Activated CD8-positive, alpha-beta T cell treated with anti-CD3 and anti-CD28 coated beads, Interleukin-2, amount 10 ng/mL, durations not matched to agents 7 days and 5 days (primary cell): ENCODE results near the gene PPFIA1. TPM values are rescaled to one million over a fixed set of nuclear protein-coding genes. Genes with fewer than 3 reads are reported as not detected.

Source experiments
- ATAC-seq: fragments of 150-1000 bp; cut with Tn5 transposase; one replicate; pipeline ENCODE4 v1.10.0; 2021; ENCODE audit warnings: moderate library complexity
- CTCF ChIA-PET: fragments of 350-600 bp; sonication (Branson Sonifier 250); formaldehyde crosslinking; loops from one replicate; lab custom pipeline; 2021; ENCODE audit warnings: antibody characterized with exemption; lab: Charles Lee
- POLR2A ChIA-PET: fragments of 350-600 bp; sonication (Branson Sonifier 250); formaldehyde crosslinking; loops from one replicate; lab custom pipeline; 2021; ENCODE audit warnings: antibody characterized with exemption; lab: Charles Lee
- DNase-seq: peaks from one replicate; pipeline ENCODE4 v3.0.0-alpha.2; 2020
- H3K27ac Mint-ChIP-seq: one replicate; pipeline ENCODE4 v1.8.0; 2021; ENCODE audit warnings: mild to moderate bottlenecking, mixed read lengths
- H3K27me3 Mint-ChIP-seq: one replicate; pipeline ENCODE4 v1.8.0; 2021; ENCODE audit warnings: low read depth, mixed read lengths
- H3K36me3 Mint-ChIP-seq: one replicate; pipeline ENCODE4 v1.8.0; 2021; ENCODE audit warnings: low read depth, mixed read lengths
- H3K4me1 Mint-ChIP-seq: one replicate; pipeline ENCODE4 v1.8.0; 2021; ENCODE audit warnings: low read depth, mixed read lengths
- H3K4me3 Mint-ChIP-seq: one replicate; pipeline ENCODE4 v1.8.0; 2021; ENCODE audit warnings: mild to moderate bottlenecking, mixed read lengths
- H3K9me3 Mint-ChIP-seq: one replicate; pipeline ENCODE4 v1.8.0; 2022; ENCODE audit warnings: mixed read lengths; ENCODE audit not compliant: insufficient read depth
- total RNA-seq, 2 experiments: library from RNA; stranded (reverse); gene quantifications; one replicate each; pipeline ENCODE4 v1.2.3, GENCODE V29; 2021

Gene PPFIA1
- total RNA-seq, 2 experiments from 2014 or later = 25.3 to 25.7 TPM

DNA sequence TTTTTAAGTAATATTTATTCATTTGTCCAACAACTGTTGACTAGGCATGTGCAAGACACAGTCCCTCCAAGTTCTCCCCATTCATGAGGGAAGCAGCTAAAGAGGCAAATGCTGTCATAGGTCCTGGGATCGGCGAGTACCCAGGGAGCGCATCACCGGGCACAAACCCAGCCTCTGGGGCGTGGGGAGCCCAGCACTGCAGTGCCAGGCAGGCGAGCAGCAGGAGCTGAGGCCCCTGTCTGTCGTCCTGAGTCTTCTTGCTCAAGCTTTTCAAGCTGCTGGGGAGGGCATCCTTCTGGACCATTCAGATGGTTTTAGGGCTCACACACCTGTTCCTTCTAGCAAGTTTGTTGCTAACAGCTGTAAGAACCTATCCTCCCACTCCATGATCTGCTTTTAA is 62.1 kb downstream of the PPFIA1 start:
- Mint-ChIP-seq H3K4me3 (no peak overlapping the region), H3K9me3 (no peaks in the 10 kb centered on the region), H3K4me1 (no peaks in the 10 kb centered on the region), H3K27ac (no peak overlapping the region), H3K36me3 (peaks cover 53% of the 10 kb centered on the region), H3K27me3 (no peaks in the 10 kb centered on the region)
- ATAC-seq (no peak), DNase-seq (no peak)
- POLR2A ChIA-PET = no interaction called here
- CTCF ChIA-PET = interaction anchor here (1.2 kb wide), 1 partner anchor 75 kb away, joined by 3 read pairs; no protein-coding TSS in a partner anchor

DNA sequence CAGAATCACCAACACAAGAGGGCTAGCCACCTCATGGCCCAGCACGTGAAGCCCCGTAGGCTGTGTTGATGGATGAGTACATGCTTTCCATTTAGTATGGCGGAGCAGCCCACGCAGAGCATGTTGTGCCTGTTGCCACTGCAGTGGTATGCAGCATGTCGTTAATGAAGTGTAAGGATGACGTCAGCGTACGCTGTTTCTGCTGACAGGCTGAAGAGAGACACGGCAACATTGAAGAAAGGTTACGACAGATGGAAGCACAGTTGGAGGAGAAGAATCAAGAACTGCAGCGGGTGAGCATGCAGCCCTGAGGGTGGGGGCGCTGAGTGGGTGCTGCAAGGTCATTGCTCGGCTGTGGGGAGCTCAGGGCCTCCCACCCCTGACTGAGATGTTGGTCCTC is 62.8 kb downstream of the PPFIA1 start:
- ChIA-PET POLR2A (no interaction called here), CTCF (no interaction called here)
- peaks cover 52% of the 10 kb centered on the region for H3K36me3 Mint-ChIP-seq
- no peaks in the 10 kb centered on the region for H3K4me1 Mint-ChIP-seq
- no peaks in the 10 kb centered on the region for H3K9me3 Mint-ChIP-seq
- H3K27me3 Mint-ChIP-seq = no peaks in the 10 kb centered on the region
- DNase-seq (no peak), ATAC-seq (no peak)
- no peak overlapping the region for H3K4me3 Mint-ChIP-seq
- no peak overlapping the region for H3K27ac Mint-ChIP-seq

DNA sequence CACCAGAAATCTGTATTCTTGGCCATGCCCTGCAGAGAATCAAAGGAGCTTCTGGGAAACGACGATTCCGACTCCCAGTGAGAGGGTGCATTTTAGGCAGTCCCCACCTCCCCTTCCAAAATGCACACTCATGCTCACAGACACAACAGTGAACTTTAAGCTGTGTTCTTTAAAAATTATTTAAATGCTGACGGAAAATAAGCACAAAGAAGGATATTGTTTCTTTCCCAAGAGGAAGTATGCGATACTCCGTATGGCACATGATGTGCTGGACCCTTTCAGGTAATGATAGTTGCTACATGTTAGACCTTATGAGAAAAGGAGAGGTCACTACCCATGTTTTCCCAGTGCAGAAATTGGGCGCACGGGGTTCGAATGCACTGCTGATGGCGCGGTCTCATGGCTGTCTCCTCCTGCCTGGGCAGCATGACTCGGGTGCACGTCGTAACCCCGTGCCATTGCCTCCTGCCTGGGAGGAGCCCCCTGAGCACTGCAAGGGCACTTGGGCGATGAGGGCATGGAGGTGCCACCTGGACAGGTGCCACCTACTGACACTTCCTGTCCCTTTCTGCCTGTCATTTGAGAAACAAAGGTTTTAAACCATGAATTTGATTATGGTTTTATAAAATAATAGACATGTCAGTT is 64.0 kb downstream of the PPFIA1 start:
- Mint-ChIP-seq H3K4me3 (no peak overlapping the region), H3K9me3 (no peaks in the 10 kb centered on the region), H3K4me1 (no peaks in the 10 kb centered on the region), H3K36me3 (peaks cover 54% of the 10 kb centered on the region), H3K27me3 (no peaks in the 10 kb centered on the region), H3K27ac (no peak overlapping the region)
- CTCF ChIA-PET = no interaction called here
- DNase-seq (no peak), ATAC-seq (no peak)
- POLR2A ChIA-PET = no interaction called here

DNA sequence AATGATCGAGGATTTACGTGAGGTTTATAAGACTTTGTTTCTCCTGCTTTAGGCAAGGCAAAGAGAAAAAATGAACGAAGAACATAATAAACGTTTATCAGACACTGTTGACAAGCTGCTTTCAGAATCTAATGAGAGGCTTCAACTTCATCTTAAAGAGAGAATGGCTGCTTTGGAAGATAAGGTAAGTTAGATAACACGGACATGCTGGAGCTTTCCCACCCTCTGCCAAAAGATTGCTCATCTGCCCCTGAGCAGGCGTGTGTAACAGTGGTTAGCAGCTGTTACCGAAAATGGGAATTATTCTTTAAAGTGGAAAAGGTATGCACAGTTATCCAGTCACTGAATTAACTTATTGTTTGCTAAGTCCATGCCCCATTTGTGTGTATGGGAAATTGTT is 65.0 kb downstream of the PPFIA1 start:
- ChIA-PET POLR2A (no interaction called here), CTCF (no interaction called here)
- H3K4me1 Mint-ChIP-seq = no peaks in the 10 kb centered on the region
- ATAC-seq = no peak
- H3K9me3 Mint-ChIP-seq = no peaks in the 10 kb centered on the region
- DNase-seq = no peak
- H3K4me3 Mint-ChIP-seq = no peak overlapping the region
- H3K27me3 Mint-ChIP-seq = no peaks in the 10 kb centered on the region
- H3K27ac Mint-ChIP-seq = no peak overlapping the region
- peaks cover 47% of the 10 kb centered on the region for H3K36me3 Mint-ChIP-seq

DNA sequence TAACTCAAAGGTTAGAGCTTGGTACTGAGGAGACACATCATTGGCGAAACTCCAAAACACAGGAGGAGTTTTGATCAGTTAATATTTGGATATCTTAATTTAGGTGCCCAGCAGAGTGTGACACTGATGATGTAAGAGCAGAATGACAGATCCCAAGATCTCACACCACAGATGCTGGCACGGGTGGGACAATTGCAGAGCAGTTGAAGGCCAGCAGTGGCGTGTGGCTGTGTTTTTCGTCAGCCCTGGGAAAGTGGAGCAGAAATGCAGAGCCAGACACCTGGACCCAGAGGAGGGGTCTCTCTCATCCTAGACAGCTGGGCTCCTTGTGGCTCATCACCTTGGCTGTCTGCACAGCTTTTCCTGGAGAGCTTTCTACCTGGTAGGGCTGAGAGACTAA is 68.1 kb downstream of the PPFIA1 start:
- H3K9me3 Mint-ChIP-seq = no peaks in the 10 kb centered on the region
- H3K36me3 Mint-ChIP-seq = peaks cover 46% of the 10 kb centered on the region
- DNase-seq (no peak), ATAC-seq (no peak)
- no peaks in the 10 kb centered on the region for H3K4me1 Mint-ChIP-seq
- ChIA-PET POLR2A (no interaction called here), CTCF (no interaction called here)
- no peak overlapping the region for H3K4me3 Mint-ChIP-seq
- H3K27ac Mint-ChIP-seq = no peak overlapping the region
- H3K27me3 Mint-ChIP-seq = no peaks in the 10 kb centered on the region

DNA sequence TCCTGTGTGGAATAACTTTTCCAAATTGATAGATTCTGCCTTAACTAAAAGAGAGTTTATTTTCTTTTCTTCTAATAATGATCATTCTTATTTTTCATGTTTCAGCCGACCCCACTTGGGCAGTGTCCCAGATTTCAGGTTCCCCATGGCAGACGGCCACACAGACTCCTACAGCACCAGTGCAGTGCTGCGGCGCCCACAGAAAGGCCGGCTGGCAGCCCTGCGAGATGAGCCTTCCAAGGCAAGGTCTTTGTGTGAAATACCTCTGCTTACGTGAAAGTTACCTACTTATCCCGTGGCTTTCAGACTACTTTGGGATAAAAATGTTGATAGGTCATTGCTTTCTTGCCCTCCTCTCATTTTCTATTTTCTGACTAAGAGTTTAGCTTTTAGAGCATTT is 68.6 kb downstream of the PPFIA1 start:
- no peaks in the 10 kb centered on the region for H3K4me1 Mint-ChIP-seq
- no peak overlapping the region for H3K4me3 Mint-ChIP-seq
- no peaks in the 10 kb centered on the region for H3K9me3 Mint-ChIP-seq
- H3K27ac Mint-ChIP-seq = no peak overlapping the region
- no peak for ATAC-seq
- H3K27me3 Mint-ChIP-seq = no peaks in the 10 kb centered on the region
- ChIA-PET POLR2A (no interaction called here), CTCF (no interaction called here)
- H3K36me3 Mint-ChIP-seq = peaks cover 45% of the 10 kb centered on the region
- DNase-seq = no peak

DNA sequence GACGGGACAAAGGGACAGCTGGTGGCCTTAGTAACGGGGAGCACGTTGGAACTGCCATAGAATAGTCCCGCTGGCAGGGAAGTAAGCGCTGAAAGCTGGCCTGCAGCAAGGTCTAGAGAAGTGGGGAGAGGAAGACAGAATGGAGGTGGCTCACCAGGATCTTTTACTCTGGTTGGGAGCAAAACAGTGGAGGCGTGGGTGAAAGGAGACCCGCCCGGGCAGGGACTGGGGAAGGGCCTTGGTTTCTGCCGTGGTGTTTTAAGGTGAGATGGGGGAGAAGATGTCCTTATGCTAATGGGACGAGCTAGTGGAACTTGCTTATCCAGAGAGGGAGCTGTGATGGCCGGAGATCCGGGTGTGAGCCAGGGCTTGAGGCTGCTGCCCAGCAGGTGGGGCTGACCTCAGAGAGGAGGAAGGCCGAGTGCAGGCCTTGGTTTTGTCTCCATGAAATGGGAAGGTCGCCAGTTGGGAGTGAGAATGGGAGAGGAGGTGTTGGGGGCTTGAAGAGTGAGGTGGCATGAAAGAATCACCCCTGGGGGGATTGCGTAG is 71.5 kb downstream of the PPFIA1 start:
- Mint-ChIP-seq H3K9me3 (no peaks in the 10 kb centered on the region), H3K4me3 (no peak overlapping the region), H3K36me3 (peaks cover 43% of the 10 kb centered on the region), H3K4me1 (no peaks in the 10 kb centered on the region), H3K27me3 (no peaks in the 10 kb centered on the region), H3K27ac (no peak overlapping the region)
- DNase-seq (no peak), ATAC-seq (no peak)
- POLR2A ChIA-PET = no interaction called here
- CTCF ChIA-PET = no interaction called here

DNA sequence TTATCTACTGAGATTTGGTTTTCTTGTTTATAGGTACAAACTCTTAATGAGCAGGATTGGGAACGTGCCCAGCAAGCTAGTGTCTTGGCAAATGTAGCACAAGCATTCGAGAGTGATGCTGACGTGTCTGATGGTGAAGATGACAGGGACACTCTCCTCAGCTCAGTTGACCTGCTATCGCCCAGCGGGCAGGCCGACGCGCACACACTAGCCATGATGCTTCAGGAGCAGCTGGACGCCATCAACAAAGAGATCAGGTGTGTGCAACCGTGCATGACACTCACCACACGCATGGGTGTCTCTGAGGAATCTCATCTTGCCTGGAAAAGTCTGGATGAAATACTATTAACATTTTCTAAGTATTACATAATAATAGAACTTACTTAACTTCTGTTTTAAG is 73.1 kb downstream of the PPFIA1 start:
- H3K27ac Mint-ChIP-seq = no peak overlapping the region
- ChIA-PET CTCF (no interaction called here), POLR2A (no interaction called here)
- no peak overlapping the region for H3K4me3 Mint-ChIP-seq
- H3K36me3 Mint-ChIP-seq = peaks cover 42% of the 10 kb centered on the region
- H3K9me3 Mint-ChIP-seq = no peaks in the 10 kb centered on the region
- no peaks in the 10 kb centered on the region for H3K27me3 Mint-ChIP-seq
- H3K4me1 Mint-ChIP-seq = no peaks in the 10 kb centered on the region
- ATAC-seq = no peak
- DNase-seq = no peak

DNA sequence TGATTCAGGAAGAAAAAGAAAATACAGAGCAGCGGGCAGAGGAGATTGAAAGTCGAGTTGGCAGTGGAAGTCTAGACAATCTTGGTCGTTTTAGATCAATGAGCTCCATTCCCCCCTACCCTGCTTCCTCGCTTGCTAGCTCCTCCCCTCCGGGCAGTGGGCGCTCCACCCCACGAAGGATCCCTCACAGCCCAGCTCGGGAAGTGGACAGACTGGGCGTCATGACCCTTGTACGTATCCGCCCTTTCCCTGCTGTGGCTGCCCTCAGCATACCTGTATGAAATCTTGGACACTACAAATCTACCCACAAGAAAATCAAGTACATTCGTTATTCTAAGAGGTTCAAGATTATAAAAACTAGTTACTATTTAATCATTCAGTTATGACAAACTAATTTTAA is 77.7 kb downstream of the PPFIA1 start:
- ATAC-seq (no peak), DNase-seq (no peak)
- H3K27ac Mint-ChIP-seq = no peak overlapping the region
- POLR2A ChIA-PET = interaction anchor here (0.6 kb wide), 1 partner anchor 33 kb away, joined by 3 read pairs; no protein-coding TSS in a partner anchor
- H3K4me1 Mint-ChIP-seq = no peaks in the 10 kb centered on the region
- no peaks in the 10 kb centered on the region for H3K27me3 Mint-ChIP-seq
- CTCF ChIA-PET = interaction anchor here (0.6 kb wide), 1 partner anchor 277 kb away, joined by 3 read pairs; no protein-coding TSS in a partner anchor
- H3K4me3 Mint-ChIP-seq = no peak overlapping the region
- H3K9me3 Mint-ChIP-seq = no peaks in the 10 kb centered on the region
- peaks cover 38% of the 10 kb centered on the region for H3K36me3 Mint-ChIP-seq

DNA sequence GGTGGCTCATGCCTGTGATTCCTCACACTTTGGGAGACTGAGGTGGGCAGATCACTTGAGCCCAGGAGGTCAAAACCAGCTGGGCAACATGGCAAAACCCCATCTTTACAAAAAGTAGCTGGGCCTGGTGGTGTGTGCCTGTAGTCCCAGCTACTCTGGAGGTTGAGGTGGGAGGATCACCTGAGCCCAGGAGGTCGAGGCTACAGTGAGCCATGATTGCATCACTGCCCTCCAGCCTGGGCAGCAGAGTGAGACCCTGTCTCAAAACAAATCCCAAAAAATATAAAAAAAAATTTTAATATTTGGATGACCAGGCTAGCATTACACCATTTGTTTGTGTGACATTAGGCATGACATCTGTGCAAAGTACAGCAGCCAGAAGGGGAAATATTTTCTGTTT is 78.1 kb downstream of the PPFIA1 start:
- DNase-seq (no peak), ATAC-seq (no peak)
- Mint-ChIP-seq H3K4me1 (no peaks in the 10 kb centered on the region), H3K4me3 (no peak overlapping the region), H3K27ac (no peak overlapping the region), H3K27me3 (no peaks in the 10 kb centered on the region), H3K36me3 (peaks cover 37% of the 10 kb centered on the region), H3K9me3 (no peaks in the 10 kb centered on the region)
- ChIA-PET POLR2A (no interaction called here), CTCF (no interaction called here)

DNA sequence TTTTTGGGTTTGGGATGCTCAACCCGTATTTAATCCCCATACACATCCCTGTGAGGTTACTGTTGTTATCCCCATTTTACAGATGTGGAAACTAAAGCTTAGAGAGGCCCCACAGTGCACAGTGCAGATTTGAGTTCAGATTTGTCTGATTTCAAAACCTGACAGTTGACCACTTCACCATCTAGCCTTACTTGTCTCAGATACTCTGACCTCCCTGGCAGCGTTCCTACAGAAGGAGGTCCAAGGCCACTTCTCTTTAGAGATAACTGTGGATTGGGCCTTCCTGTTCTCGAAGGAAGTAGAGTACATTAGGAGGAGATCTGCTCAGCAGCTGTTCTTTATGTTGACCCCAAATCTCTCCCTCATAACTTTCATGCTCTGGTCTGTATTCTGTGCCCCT is 81.2 kb downstream of the PPFIA1 start:
- Mint-ChIP-seq H3K4me3 (no peak overlapping the region), H3K4me1 (no peaks in the 10 kb centered on the region), H3K27ac (no peak overlapping the region), H3K36me3 (peaks cover 44% of the 10 kb centered on the region), H3K27me3 (no peaks in the 10 kb centered on the region), H3K9me3 (no peaks in the 10 kb centered on the region)
- ATAC-seq (no peak), DNase-seq (no peak)
- ChIA-PET CTCF (interaction anchor here (1.2 kb wide), 1 partner anchor 10 kb away, joined by 4 read pairs; no protein-coding TSS in a partner anchor), POLR2A (interaction anchor here (0.6 kb wide), 1 partner anchor 363 kb away, joined by 4 read pairs; no protein-coding TSS in a partner anchor)

DNA sequence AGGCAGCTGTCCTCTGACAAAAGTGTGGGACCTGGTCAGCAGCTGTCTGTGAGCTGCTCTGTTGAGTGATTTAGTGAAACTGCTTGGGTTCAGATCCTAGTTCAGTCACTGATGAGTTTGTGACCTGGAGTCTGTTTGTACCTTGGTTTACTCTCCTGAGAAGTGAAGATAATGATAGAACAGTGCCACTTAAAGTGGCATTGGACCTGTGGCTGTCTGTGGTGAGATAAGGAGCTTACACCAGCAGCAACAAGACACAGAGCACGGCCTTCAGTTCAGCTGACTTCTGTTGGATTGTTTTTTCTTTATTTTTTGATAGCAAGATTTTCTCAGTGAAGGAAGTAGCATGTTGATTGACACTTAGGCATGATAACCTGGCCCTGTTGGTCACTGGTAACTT is 81.6 kb downstream of the PPFIA1 start:
- Mint-ChIP-seq H3K4me3 (no peak overlapping the region), H3K9me3 (no peaks in the 10 kb centered on the region), H3K36me3 (peaks cover 44% of the 10 kb centered on the region), H3K4me1 (no peaks in the 10 kb centered on the region), H3K27me3 (no peaks in the 10 kb centered on the region), H3K27ac (no peak overlapping the region)
- ChIA-PET CTCF (interaction anchor here (1.2 kb wide), 1 partner anchor 10 kb away, joined by 4 read pairs; no protein-coding TSS in a partner anchor), POLR2A (no interaction called here)
- ATAC-seq (no peak), DNase-seq (no peak)
